ENCODE results near the gene CDC27. TPM values are rescaled to one million over a fixed set of nuclear protein-coding genes. Genes with fewer than 3 reads are reported as not detected.

The CDC27 gene
- total RNA-seq, 2 experiments from 2014 or later: 74.3 to 164 TPM

DNA sequence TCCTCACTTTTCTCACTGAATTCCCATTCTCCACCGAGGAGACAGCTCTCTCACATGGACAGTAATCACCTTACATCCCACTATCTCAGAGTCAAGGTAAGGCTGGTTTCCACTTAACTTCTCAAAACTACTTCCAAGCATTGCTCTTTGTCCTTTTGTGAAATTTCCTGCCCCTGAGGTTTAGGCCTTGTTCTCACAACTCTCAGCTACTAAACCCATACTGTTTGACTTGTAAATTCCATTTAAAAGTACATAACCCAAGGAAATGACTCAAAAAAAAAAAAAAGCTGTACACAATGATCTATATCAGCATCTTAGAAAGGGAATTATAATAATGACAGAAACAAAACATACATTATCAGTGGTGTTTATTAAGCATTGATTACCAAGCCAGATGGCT is 8.8 kb downstream of the CDC27 start:
- H2AFZ ChIP-seq (ENCODE audit: low read length): no peak overlapping the region
- intact Hi-C loops (cut with micrococcal nuclease; ENCODE audit: unreplicated experiment): no loop called here
- TF ChIP-seq EZH2phosphoT487 (IDR thresholded peaks at IDR 0.05; ENCODE audit: borderline replicate concordance, low read depth, low read length) (no peak), CTCF (conservative IDR thresholded peaks at IDR 0.05; ENCODE audit: low read length) (no peak)
- CTCF ChIA-PET (ENCODE audit: unreplicated experiment): interaction anchor here (0.5 kb wide), 1 partner anchor 136 kb away, joined by 5 read pairs; no protein-coding TSS in a partner anchor
- DNase-seq (ENCODE audit: low spot score): no peak
- H3K9me2 ChIP-seq (ENCODE audit: insufficient read depth, low read length): no peaks in the 10 kb centered on the region
- no peaks in the 10 kb centered on the region for H3K9me3 ChIP-seq (ENCODE audit: low read length)
- POLR2A ChIA-PET: interaction anchor here (0.7 to 1.5 kb wide), 4 partner anchors 9 to 43 kb away, joined by 3 to 6 read pairs (median 5); partner anchors contain the start of gene CDC27
- H3K4me1 ChIP-seq (ENCODE audit: insufficient read depth, low read length, poor library complexity, severe bottlenecking): peaks cover 28% of the 10 kb centered on the region
- peaks cover 14% of the 10 kb centered on the region for H4K20me1 ChIP-seq (ENCODE audit: insufficient read depth, low read length)
- H3K4me3 ChIP-seq (ENCODE audit: low read depth, low read length, poor library complexity, severe bottlenecking): no peak overlapping the region
- no peak overlapping the region for H3K27ac ChIP-seq (ENCODE audit: low read depth, low read length, poor library complexity, severe bottlenecking)
- peaks cover 92% of the 10 kb centered on the region for H3K36me3 ChIP-seq (ENCODE audit: insufficient read depth, low read length)
- H3K79me2 ChIP-seq (ENCODE audit: insufficient read depth, low read depth, low read length): peaks cover 100% of the 10 kb centered on the region
- no peak overlapping the region for H3K4me2 ChIP-seq (ENCODE audit: low read length)
- no TSS peak for BruUV-seq (replicated peaks)

DNA sequence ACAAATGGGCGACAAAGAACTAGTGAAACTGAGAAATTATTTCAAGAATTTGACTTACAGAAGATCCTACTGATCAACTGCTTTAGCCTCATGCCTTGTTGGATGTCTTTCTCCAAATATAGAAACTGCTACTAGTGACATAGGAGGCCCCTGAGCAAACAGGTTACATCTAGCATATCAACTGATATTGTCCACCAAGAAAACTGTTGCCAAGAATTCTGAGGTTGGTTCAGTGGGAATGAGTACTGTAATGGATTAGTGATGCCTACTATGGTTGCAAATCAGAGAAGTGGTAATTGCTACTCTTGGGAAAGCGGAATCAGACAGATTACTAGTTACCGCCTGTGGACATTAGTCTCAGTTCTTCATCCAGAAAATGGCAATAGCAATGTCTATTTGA is 10.0 kb downstream of the CDC27 start:
- H3K27ac ChIP-seq (ENCODE audit: low read depth, low read length, poor library complexity, severe bottlenecking): no peak overlapping the region
- peaks cover 96% of the 10 kb centered on the region for H3K36me3 ChIP-seq (ENCODE audit: insufficient read depth, low read length)
- no peak for DNase-seq (ENCODE audit: low spot score)
- H3K4me2 ChIP-seq (ENCODE audit: low read length): no peak overlapping the region
- BruUV-seq (replicated peaks): no TSS peak
- H2AFZ ChIP-seq (ENCODE audit: low read length): no peak overlapping the region
- intact Hi-C loops (cut with micrococcal nuclease; ENCODE audit: unreplicated experiment): no loop called here
- POLR2A ChIA-PET: no interaction called here
- no peaks in the 10 kb centered on the region for H3K9me3 ChIP-seq (ENCODE audit: low read length)
- H4K20me1 ChIP-seq (ENCODE audit: insufficient read depth, low read length): peaks cover 8% of the 10 kb centered on the region
- H3K9me2 ChIP-seq (ENCODE audit: insufficient read depth, low read length): no peaks in the 10 kb centered on the region
- H3K4me3 ChIP-seq (ENCODE audit: low read depth, low read length, poor library complexity, severe bottlenecking): no peak overlapping the region
- peaks cover 20% of the 10 kb centered on the region for H3K4me1 ChIP-seq (ENCODE audit: insufficient read depth, low read length, poor library complexity, severe bottlenecking)
- TF ChIP-seq EZH2phosphoT487 (IDR thresholded peaks at IDR 0.05; ENCODE audit: borderline replicate concordance, low read depth, low read length) (no peak), CTCF (conservative IDR thresholded peaks at IDR 0.05; ENCODE audit: low read length) (no peak)
- peaks cover 99% of the 10 kb centered on the region for H3K79me2 ChIP-seq (ENCODE audit: insufficient read depth, low read depth, low read length)
- CTCF ChIA-PET (ENCODE audit: unreplicated experiment): no interaction called here

GRCh38 chr17:47177261-47177660 is 11.8 kb downstream of the CDC27 start:
- POLR2A ChIA-PET: interaction anchor here (1.0 kb wide), 1 partner anchor 32 kb away, joined by 4 read pairs; no protein-coding TSS in a partner anchor
- H3K4me3 ChIP-seq (ENCODE audit: low read depth, low read length, poor library complexity, severe bottlenecking): no peak overlapping the region
- BruUV-seq (replicated peaks): no TSS peak
- H3K4me1 ChIP-seq (ENCODE audit: insufficient read depth, low read length, poor library complexity, severe bottlenecking): peaks cover under 1% of the 10 kb centered on the region
- H3K4me2 ChIP-seq (ENCODE audit: low read length): no peak overlapping the region
- no peaks in the 10 kb centered on the region for H3K9me3 ChIP-seq (ENCODE audit: low read length)
- no peaks in the 10 kb centered on the region for H3K9me2 ChIP-seq (ENCODE audit: insufficient read depth, low read length)
- no peak for DNase-seq (ENCODE audit: low spot score)
- CTCF ChIA-PET (ENCODE audit: unreplicated experiment): no interaction called here
- intact Hi-C loops (cut with micrococcal nuclease; ENCODE audit: unreplicated experiment): no loop called here
- H2AFZ ChIP-seq (ENCODE audit: low read length): no peak overlapping the region
- H4K20me1 ChIP-seq (ENCODE audit: insufficient read depth, low read length): peaks cover 4% of the 10 kb centered on the region; the same call in 1 of the 2 replicates
- no peak overlapping the region for H3K27ac ChIP-seq (ENCODE audit: low read depth, low read length, poor library complexity, severe bottlenecking)
- H3K79me2 ChIP-seq (ENCODE audit: insufficient read depth, low read depth, low read length): peaks cover 99% of the 10 kb centered on the region
- TF ChIP-seq CTCF (conservative IDR thresholded peaks at IDR 0.05; ENCODE audit: low read length): no peak
- TF ChIP-seq EZH2phosphoT487 (IDR thresholded peaks at IDR 0.05; ENCODE audit: borderline replicate concordance, low read depth, low read length): no peak
- H3K36me3 ChIP-seq (ENCODE audit: insufficient read depth, low read length): peaks cover 96% of the 10 kb centered on the region

Data from OCI-LY7 (cell line).